Hepatocyte (in vitro differentiated cells): Measurements from ENCODE around the gene ASIC1.

ENCODE experiments used
- EZH2 ChIP-seq: fragments of 200-600 bp; sonication (generic); IDR thresholded peaks from 2 replicates; pipeline ENCODE4 v1.6.1; 2016; ENCODE audit warnings: antibody characterized with exemption, mild to moderate bottlenecking, borderline replicate concordance
- TF ChIP-seq, protein P1 (sequence below): fragments of 200-600 bp; sonication (generic); IDR thresholded peaks from 2 replicates; pipeline ENCODE4 v1.5.1; 2016; ENCODE audit warnings: antibody characterized with exemption, mild to moderate bottlenecking; ENCODE audit not compliant: poor library complexity

DNA sequence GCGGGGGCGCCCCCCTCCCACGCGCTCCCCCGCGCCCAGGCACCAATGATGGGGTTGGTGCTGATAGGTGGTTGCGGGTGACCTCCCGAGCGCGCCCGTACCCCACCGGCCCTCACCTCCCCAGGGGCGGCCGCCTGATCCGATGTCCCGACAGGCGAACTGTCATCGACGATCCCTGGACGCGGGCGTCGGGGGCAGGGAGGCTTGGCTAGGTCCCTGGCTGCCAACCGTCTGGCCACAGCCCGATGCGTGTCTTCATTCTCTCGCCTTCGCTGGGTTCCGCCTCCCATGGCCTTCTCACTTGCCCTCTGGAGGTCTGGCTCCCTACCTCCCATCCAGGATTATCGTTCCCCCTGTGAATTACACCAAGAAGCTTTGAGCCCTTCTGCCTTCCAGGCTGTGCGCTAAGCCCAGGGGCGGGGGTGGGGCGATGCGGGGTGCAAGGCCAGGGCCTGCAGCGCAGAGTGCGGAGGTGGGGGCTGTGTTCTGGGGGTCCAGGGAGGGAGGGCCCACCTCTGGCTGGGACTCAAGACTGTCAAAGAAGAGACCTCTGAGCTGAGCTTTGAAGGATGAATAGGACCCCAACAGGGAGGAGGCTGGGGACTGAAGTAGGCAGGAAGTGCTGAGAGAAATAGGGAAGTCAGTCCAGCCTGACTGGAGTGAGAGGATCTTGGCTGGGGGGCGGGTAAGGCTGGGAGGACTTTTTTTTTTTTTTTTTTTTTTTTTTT is 24.4 kb upstream of the ASIC1 start:
- TF ChIP-seq, protein P1, sequence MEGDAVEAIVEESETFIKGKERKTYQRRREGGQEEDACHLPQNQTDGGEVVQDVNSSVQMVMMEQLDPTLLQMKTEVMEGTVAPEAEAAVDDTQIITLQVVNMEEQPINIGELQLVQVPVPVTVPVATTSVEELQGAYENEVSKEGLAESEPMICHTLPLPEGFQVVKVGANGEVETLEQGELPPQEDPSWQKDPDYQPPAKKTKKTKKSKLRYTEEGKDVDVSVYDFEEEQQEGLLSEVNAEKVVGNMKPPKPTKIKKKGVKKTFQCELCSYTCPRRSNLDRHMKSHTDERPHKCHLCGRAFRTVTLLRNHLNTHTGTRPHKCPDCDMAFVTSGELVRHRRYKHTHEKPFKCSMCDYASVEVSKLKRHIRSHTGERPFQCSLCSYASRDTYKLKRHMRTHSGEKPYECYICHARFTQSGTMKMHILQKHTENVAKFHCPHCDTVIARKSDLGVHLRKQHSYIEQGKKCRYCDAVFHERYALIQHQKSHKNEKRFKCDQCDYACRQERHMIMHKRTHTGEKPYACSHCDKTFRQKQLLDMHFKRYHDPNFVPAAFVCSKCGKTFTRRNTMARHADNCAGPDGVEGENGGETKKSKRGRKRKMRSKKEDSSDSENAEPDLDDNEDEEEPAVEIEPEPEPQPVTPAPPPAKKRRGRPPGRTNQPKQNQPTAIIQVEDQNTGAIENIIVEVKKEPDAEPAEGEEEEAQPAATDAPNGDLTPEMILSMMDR, result no peak
- no peak for TF ChIP-seq EZH2
